GM12878 (cell line): ENCODE measurements around the gene AP2A2.

Experiments used
- CHD4 ChIP-seq: fragments of 200-600 bp; sonication (generic); IDR thresholded peaks from 2 replicates; pipeline ENCODE4 v1.6.1; 2016; ENCODE audit warnings: mild to moderate bottlenecking
- EP300 ChIP-seq, 2 experiments: fragments of 150-350 bp in 1 of 2; IDR thresholded peaks; 2 replicates each; pipeline ENCODE4 v1.6.1; 2011 to 2012; ENCODE audit warnings: low read depth in 2 of 2, low read length in 2 of 2, borderline replicate concordance in 1 of 2, improper control_type of control experiment in 1 of 2, inconsistent platforms in 1 of 2; ENCODE audit not compliant: control insufficient read depth in 1 of 2
- GABPA ChIP-seq: IDR thresholded peaks from 2 replicates; pipeline ENCODE4 v1.6.1; 2014; ENCODE audit warnings: antibody characterized with exemption, low read depth, mild to moderate bottlenecking, inconsistent platforms
- KDM1A ChIP-seq: fragments of 200-600 bp; sonication (generic); IDR thresholded peaks from 2 replicates; pipeline ENCODE4 v1.6.1; 2016; ENCODE audit warnings: borderline replicate concordance
- POLR2AphosphoS5 ChIP-seq: IDR thresholded peaks from 2 replicates; pipeline ENCODE4 v1.6.1; 2011; ENCODE audit warnings: mild to moderate bottlenecking, low read length, inconsistent platforms
- RAD21 ChIP-seq: IDR thresholded peaks from 2 replicates; pipeline ENCODE4 v1.6.1; 2011; ENCODE audit warnings: mild to moderate bottlenecking, low read depth, low read length, moderate library complexity; ENCODE audit not compliant: insufficient read depth
- RB1 ChIP-seq: fragments of 450-650 bp; formaldehyde crosslinking; IDR thresholded peaks from 2 replicates; pipeline ENCODE4 v1.6.1; 2017; ENCODE audit warnings: mild to moderate bottlenecking, borderline replicate concordance
- RCOR1 ChIP-seq: conservative IDR thresholded peaks from 2 replicates; pipeline ENCODE4 v1.6.1; 2012; ENCODE audit warnings: low read depth, low read length, improper control_type of control experiment
- SUZ12 ChIP-seq: fragments of 200-600 bp; sonication (generic); IDR thresholded peaks from one replicate; pipeline ENCODE4 v1.6.1; 2018; ENCODE audit warnings: antibody characterized with exemption, mild to moderate bottlenecking; ENCODE audit not compliant: unreplicated experiment
- TF ChIP-seq, protein P1 (sequence below), 3 experiments: IDR thresholded peaks in 2 of 3; conservative IDR thresholded peaks in 1 of 3; 2 replicates each; pipeline ENCODE4 v1.5.1; 2011; ENCODE audit warnings: low read depth in 3 of 3, low read length in 3 of 3, mild to moderate bottlenecking in 3 of 3, control low read depth in 2 of 3, moderate library complexity in 2 of 3, inconsistent platforms in 1 of 3, mixed read lengths in 1 of 3; ENCODE audit not compliant: control insufficient read depth in 2 of 3, insufficient read depth in 1 of 3; ENCODE audit errors: extremely low read depth in 1 of 3
- TF ChIP-seq, protein P2 (sequence below): IDR thresholded peaks from 2 replicates; pipeline ENCODE4 v1.6.1; 2012; ENCODE audit warnings: low read depth, low read length, improper control_type of control experiment

DNA sequence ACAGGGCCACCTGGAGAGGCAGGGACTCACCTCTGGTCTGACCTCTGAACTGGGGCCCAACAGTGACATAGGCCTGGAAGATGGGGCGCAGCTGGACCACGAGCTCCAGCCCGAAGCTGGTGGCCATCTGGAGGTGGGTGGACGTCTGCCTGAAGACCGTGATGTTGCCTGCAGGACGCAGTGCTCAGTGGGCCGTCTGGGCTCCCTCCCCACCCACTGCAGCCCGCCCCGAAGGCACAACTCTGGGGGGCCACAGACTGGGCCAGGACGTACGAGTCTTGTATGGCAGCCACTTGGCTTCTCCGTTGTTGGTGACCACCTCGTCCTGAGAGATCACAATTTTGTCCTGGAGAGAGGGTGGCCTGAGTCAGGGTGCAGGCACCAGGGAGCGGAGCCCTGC lies 102.9 kb downstream of the AP2A2 start:
- no peak for TF ChIP-seq RCOR1
- no peak for TF ChIP-seq RAD21
- TF ChIP-seq, protein P1, sequence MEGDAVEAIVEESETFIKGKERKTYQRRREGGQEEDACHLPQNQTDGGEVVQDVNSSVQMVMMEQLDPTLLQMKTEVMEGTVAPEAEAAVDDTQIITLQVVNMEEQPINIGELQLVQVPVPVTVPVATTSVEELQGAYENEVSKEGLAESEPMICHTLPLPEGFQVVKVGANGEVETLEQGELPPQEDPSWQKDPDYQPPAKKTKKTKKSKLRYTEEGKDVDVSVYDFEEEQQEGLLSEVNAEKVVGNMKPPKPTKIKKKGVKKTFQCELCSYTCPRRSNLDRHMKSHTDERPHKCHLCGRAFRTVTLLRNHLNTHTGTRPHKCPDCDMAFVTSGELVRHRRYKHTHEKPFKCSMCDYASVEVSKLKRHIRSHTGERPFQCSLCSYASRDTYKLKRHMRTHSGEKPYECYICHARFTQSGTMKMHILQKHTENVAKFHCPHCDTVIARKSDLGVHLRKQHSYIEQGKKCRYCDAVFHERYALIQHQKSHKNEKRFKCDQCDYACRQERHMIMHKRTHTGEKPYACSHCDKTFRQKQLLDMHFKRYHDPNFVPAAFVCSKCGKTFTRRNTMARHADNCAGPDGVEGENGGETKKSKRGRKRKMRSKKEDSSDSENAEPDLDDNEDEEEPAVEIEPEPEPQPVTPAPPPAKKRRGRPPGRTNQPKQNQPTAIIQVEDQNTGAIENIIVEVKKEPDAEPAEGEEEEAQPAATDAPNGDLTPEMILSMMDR (IDR thresholded peaks at IDR 0.05 in 2 of 3, conservative IDR thresholded peaks at IDR 0.05 in 1 of 3; ENCODE audit: control insufficient read depth in 2 of 3, extremely low read depth in 1 of 3, insufficient read depth in 1 of 3, low read depth in 3 of 3, low read length in 3 of 3) = no peak
- TF ChIP-seq CHD4 = no peak
- no peak for TF ChIP-seq GABPA
- TF ChIP-seq KDM1A = no peak
- TF ChIP-seq EP300 (IDR thresholded peaks at IDR 0.05; ENCODE audit: borderline replicate concordance in 1 of 2, control insufficient read depth in 1 of 2, low read depth in 2 of 2, low read length in 2 of 2) = no peak
- TF ChIP-seq, protein P2, sequence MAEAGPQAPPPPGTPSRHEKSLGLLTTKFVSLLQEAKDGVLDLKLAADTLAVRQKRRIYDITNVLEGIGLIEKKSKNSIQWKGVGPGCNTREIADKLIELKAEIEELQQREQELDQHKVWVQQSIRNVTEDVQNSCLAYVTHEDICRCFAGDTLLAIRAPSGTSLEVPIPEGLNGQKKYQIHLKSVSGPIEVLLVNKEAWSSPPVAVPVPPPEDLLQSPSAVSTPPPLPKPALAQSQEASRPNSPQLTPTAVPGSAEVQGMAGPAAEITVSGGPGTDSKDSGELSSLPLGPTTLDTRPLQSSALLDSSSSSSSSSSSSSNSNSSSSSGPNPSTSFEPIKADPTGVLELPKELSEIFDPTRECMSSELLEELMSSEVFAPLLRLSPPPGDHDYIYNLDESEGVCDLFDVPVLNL = no peak
- TF ChIP-seq SUZ12 = no peak
- TF ChIP-seq RB1 = no peak
- TF ChIP-seq POLR2AphosphoS5 = no peak
